Glutamatergic neuron (in vitro differentiated cells): ENCODE measurements around the gene HOXA13. TPM values are rescaled to one million over a fixed set of nuclear protein-coding genes. Genes with fewer than 3 reads are reported as not detected.

Experiments
- DNase-seq: peaks from one replicate; pipeline ENCODE4 v3.0.0; 2022
- H3K27ac Mint-ChIP-seq: one replicate; pipeline ENCODE4 v1.8.0; 2020; ENCODE audit warnings: mild to moderate bottlenecking, mixed read lengths, inconsistent platforms; ENCODE audit not compliant: unreplicated experiment
- H3K27me3 Mint-ChIP-seq: one replicate; pipeline ENCODE4 v1.8.0; 2020; ENCODE audit warnings: mild to moderate bottlenecking, moderate library complexity, mixed read lengths, inconsistent platforms; ENCODE audit not compliant: unreplicated experiment
- H3K36me3 Mint-ChIP-seq: one replicate; pipeline ENCODE4 v1.8.0; 2020; ENCODE audit warnings: mild to moderate bottlenecking, mixed read lengths, inconsistent platforms; ENCODE audit not compliant: unreplicated experiment
- H3K4me1 Mint-ChIP-seq: one replicate; pipeline ENCODE4 v1.8.0; 2020; ENCODE audit warnings: mild to moderate bottlenecking, low read depth, mixed read lengths, inconsistent platforms; ENCODE audit not compliant: unreplicated experiment
- H3K4me3 Mint-ChIP-seq: one replicate; pipeline ENCODE4 v1.8.0; 2020; ENCODE audit warnings: mild to moderate bottlenecking, mixed read lengths, inconsistent platforms; ENCODE audit not compliant: unreplicated experiment
- H3K9me3 Mint-ChIP-seq: one replicate; pipeline ENCODE4 v1.8.0; 2020; ENCODE audit warnings: mild to moderate bottlenecking, moderate library complexity, mixed read lengths, inconsistent platforms; ENCODE audit not compliant: unreplicated experiment
- total RNA-seq: library from RNA; stranded (reverse); fragmentation: NEBNext Ultra II Directional; extraction: Animal tissue kit (Norgen Biotek cat#: 25700); gene quantifications from one replicate; pipeline ENCODE4 v1.2.1, GENCODE V29; 2021; ENCODE audit not compliant: unreplicated experiment
- TF ChIP-seq, protein P1 (sequence below): fragments of 200-600 bp; sonication (generic); IDR thresholded peaks from one replicate; pipeline ENCODE4 v1.5.0; 2021; ENCODE audit not compliant: partially characterized antibody, unreplicated experiment

HOXA13 gene
- total RNA-seq, 1 donor from 2014 or later, result not detected

DNA sequence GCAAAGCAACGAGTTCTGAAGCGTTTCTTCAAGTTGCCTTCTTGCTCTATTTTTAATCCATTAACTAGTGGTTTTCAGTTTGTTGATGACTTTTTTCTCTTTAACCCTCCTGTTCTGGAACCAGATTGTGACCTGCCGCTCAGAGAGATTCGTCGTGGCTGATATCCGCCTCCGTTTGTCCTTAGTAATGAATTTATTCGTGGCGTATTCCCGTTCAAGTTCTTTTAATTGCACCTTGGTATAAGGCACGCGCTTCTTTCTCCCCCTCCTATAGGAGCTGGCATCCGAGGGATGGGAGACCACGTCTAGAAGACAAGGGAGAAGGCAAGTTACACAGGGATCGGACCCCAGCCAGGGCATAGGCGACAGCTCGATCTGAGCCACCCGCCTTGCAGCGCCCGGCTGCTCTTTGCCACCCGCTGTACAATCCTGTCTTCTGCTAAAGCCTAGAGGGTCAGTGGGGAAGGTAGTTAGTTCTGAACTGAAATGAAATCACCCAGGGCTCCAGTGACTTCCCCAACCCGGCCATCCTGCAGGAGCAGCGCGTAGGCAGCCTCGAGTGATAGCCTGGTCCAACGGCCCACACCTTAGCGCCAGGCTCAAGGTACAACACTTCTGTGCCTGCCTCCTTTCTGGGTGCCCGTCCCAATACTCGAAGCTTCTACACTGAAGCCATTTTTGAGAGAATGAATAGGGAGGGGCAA lies 1.6 kb downstream of the HOXA13 start:
- TF ChIP-seq, protein P1, sequence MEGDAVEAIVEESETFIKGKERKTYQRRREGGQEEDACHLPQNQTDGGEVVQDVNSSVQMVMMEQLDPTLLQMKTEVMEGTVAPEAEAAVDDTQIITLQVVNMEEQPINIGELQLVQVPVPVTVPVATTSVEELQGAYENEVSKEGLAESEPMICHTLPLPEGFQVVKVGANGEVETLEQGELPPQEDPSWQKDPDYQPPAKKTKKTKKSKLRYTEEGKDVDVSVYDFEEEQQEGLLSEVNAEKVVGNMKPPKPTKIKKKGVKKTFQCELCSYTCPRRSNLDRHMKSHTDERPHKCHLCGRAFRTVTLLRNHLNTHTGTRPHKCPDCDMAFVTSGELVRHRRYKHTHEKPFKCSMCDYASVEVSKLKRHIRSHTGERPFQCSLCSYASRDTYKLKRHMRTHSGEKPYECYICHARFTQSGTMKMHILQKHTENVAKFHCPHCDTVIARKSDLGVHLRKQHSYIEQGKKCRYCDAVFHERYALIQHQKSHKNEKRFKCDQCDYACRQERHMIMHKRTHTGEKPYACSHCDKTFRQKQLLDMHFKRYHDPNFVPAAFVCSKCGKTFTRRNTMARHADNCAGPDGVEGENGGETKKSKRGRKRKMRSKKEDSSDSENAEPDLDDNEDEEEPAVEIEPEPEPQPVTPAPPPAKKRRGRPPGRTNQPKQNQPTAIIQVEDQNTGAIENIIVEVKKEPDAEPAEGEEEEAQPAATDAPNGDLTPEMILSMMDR, result no peak
- Mint-ChIP-seq H3K9me3 (peaks cover 18% of the 10 kb centered on the region), H3K4me3 (no peak overlapping the region), H3K36me3 (no peaks in the 10 kb centered on the region), H3K4me1 (no peaks in the 10 kb centered on the region), H3K27ac (no peak overlapping the region), H3K27me3 (peaks cover 49% of the 10 kb centered on the region)
- DNase-seq, result no peak

DNA sequence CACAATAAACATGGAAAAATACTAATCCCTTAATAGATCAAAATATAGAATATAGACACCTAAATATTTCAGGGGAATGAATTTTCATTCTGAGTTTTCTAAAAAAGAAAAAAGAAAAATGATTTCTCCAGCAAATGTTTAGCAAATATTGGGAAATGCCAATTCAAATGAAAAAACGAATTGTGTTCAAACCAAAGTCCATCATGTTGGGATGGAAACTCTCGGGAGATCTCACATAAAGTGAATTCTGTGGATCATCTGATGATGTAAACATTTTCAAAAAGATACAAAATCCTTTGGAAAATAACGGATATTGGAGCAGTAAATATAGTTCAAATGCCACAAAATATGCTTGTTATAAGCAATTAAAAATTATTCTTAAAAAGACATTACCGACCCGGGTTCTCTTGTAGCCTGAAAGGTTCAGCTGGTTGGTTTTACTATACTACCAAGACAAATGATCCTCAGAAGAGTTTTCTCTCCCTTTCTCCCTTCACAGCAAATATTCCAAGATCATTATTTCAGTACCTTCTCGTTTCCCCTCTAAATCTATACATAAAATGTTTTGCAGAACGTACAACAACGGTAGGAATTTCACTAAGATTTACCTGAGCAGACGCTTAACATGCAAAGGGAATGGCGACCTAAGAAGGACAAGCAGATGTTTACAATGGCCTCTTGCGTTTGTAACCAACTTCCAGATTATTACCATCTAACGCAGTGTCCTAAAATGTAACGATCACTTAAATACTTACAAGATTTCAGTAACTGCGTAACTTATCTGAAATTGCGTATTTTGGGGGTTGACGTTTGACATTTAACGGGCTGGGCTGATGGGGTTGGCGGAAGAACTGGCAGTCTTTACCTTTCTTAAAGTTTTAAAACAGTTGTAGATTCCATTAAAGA lies 2.5 kb downstream of the HOXA13 start:
- H3K4me1 Mint-ChIP-seq, result no peaks in the 10 kb centered on the region
- no peak for DNase-seq
- peaks cover 42% of the 10 kb centered on the region for H3K27me3 Mint-ChIP-seq
- no peak overlapping the region for H3K27ac Mint-ChIP-seq
- no peak overlapping the region for H3K4me3 Mint-ChIP-seq
- no peaks in the 10 kb centered on the region for H3K36me3 Mint-ChIP-seq
- H3K9me3 Mint-ChIP-seq, result peaks cover 20% of the 10 kb centered on the region
- TF ChIP-seq, protein P1, result no peak

DNA sequence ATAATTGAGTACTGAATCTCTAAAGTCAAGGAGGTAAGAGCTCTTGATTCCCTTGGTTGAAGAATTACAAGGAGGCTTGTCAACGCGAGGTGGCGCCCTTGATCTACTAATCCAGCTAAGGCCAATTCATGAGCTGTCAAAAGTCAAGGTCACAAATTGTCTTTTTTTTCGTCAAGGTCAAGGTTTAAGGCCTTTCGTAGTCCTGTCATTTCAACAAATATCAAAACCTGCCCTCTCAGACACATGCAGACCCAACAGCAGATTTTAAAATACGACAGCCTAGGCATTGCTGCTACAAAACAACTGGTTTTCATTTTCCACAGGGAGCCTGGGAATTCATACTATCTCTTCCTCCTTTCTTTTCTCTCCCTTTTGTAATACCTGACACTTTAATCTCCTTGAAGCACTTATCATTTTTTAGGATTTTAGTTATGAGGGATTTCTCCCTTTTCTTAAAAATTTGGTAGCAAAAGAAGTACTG lies 3.6 kb downstream of the HOXA13 start:
- no peaks in the 10 kb centered on the region for H3K4me1 Mint-ChIP-seq
- peak; percentile 89 for DNase-seq
- peaks cover 13% of the 10 kb centered on the region for H3K9me3 Mint-ChIP-seq
- H3K36me3 Mint-ChIP-seq, result no peaks in the 10 kb centered on the region
- TF ChIP-seq, protein P1, result peak; percentile 78
- no peak overlapping the region for H3K27ac Mint-ChIP-seq
- peaks cover 37% of the 10 kb centered on the region for H3K27me3 Mint-ChIP-seq
- H3K4me3 Mint-ChIP-seq, result no peak overlapping the region

DNA sequence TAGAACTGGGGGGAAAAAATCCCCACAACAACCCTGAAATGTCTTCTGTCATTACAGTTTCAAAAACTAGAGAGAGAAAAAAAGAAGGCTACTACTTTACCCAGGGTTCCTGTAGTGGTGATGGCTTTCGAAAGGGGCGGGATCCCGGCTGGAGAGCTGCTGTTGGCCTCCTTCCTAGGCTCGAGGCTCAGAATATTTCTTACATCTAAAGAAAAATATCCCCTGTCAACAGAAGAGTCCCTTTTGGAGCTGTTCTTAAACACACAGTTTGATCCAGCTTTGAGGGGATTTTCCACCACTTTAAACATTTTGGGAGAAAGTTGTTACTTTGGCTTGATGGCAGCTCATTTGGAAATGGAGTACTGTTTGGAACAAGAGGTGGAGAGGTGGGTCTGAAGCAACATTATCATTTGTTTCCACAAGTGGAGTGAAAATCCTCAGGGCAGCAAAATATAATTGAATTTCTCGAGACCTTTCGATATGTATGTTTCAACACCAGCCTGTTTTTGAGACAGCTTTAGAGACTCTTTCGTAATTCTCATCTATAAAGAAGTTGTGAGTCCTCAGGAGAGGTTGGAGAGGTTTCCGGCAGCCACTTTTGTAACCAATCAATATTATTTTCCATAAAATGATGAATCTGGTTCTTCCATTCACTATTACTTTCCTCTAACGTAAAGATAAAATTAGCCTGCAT lies 5.1 kb downstream of the HOXA13 start:
- TF ChIP-seq, protein P1, result no peak
- H3K36me3 Mint-ChIP-seq, result peaks cover 3% of the 10 kb centered on the region
- no peak overlapping the region for H3K4me3 Mint-ChIP-seq
- peaks cover 38% of the 10 kb centered on the region for H3K27me3 Mint-ChIP-seq
- H3K4me1 Mint-ChIP-seq, result no peaks in the 10 kb centered on the region
- peaks cover 10% of the 10 kb centered on the region for H3K9me3 Mint-ChIP-seq
- peak; percentile 4 for DNase-seq
- H3K27ac Mint-ChIP-seq, result no peak overlapping the region
